HG03575 (cell line): ENCODE results near the gene PPM1E.
"Not testable (repeated sequence)": the region's sequence is repeated elsewhere in the genome, so short reads cannot be mapped to it uniquely, and the experiment has no call there.

Source experiments
- ATAC-seq: cut with Tn5 transposase; IDR thresholded peaks from one replicate; pipeline ENCODE4 v1.9.1; 2021; ENCODE audit not compliant: unreplicated experiment, insufficient number of reproducible peaks, low FRiP score; ENCODE audit errors: extremely low read depth

The PPM1E gene

GRCh38 chr17:58755577-58756245, at the start of gene PPM1E:
Gene PPM1E, plus strand, starts transcription at chr17:58755854.
- ATAC-seq = no peak

GRCh38 chr17:58706351-58707140, 49.1 kb upstream of the PPM1E start:
- ATAC-seq = no peak

GRCh38 chr17:58710948-58711552, 44.6 kb upstream of the PPM1E start:
- no peak for ATAC-seq

- no peak for ATAC-seq
Observed at GRCh38 chr17:58722274-58722673, 33.4 kb upstream of the PPM1E start.

- ATAC-seq = no peak
Observed at GRCh38 chr17:58722696-58723095, 33.0 kb upstream of the PPM1E start.

GRCh38 chr17:58728798-58729197, 26.9 kb upstream of the PPM1E start:
- ATAC-seq = no peak

GRCh38 chr17:58730937-58731336, 24.7 kb upstream of the PPM1E start:
- ATAC-seq = no peak

GRCh38 chr17:58734040-58734439, 21.6 kb upstream of the PPM1E start:
- ATAC-seq = no peak

GRCh38 chr17:58734811-58735210, 20.8 kb upstream of the PPM1E start:
- no peak for ATAC-seq

- ATAC-seq = no peak
Observed at GRCh38 chr17:58741121-58741625, 14.5 kb upstream of the PPM1E start.

GRCh38 chr17:58747674-58748073, 8.0 kb upstream of the PPM1E start:
- ATAC-seq = no peak

GRCh38 chr17:58749627-58750026, 6.0 kb upstream of the PPM1E start:
- not testable (repeated sequence) for ATAC-seq

- no peak for ATAC-seq
Observed at GRCh38 chr17:58753026-58753425, 2.6 kb upstream of the PPM1E start.

GRCh38 chr17:58755269-58755576, 431 bp upstream of the PPM1E start:
- no peak for ATAC-seq

- no peak for ATAC-seq
Observed at GRCh38 chr17:58756246-58757161, 850 bp downstream of the PPM1E start.

GRCh38 chr17:58757162-58757613, 1.5 kb downstream of the PPM1E start:
- no peak for ATAC-seq

GRCh38 chr17:58758890-58759289, 3.2 kb downstream of the PPM1E start:
- no peak for ATAC-seq

GRCh38 chr17:58759522-58759921, 3.9 kb downstream of the PPM1E start:
- ATAC-seq = no peak

- no peak for ATAC-seq
Observed at GRCh38 chr17:58760248-58760647, 4.6 kb downstream of the PPM1E start.
